ENCODE results near the gene CYP27C1. TPM values are rescaled to one million over a fixed set of nuclear protein-coding genes. Genes with fewer than 3 reads are reported as not detected.
A peak's percentile ranks its signal among the peaks of the same experiment; 100 is the strongest.

Gene CYP27C1
- total and polyA plus RNA-seq, 2 of the 13 experiments (the other 11 are each of a cell fraction or from before 2014, with no cell fraction given): not detected

GRCh38 chr2:127229555-127229954, 9.5 kb upstream of the CYP27C1 start:
- no TSS peak for BruUV-seq (replicated peaks)
- CTCF ChIA-PET (ENCODE audit: low intra/inter-chr PET ratio, low total read pairs): no interaction called here
- ATAC-seq (no peak), FAIRE-seq (no peak), DNase-seq (ENCODE audit: low spot score) (no peak)
- H3K9me3 ChIP-seq (ENCODE audit: low read length): peaks cover 5% of the 10 kb centered on the region; the same call in 1 of the 2 replicates
- peaks cover 36% of the 10 kb centered on the region for H3K4me1 ChIP-seq (ENCODE audit: insufficient read depth, low read length)
- no peak overlapping the region for H2AFZ ChIP-seq (ENCODE audit: low read length)
- 59% methylated on average over 4 of the region's 4 CpGs for WGBS (ENCODE audit: low lambda C conversion rate)
- intact Hi-C loops (cut with micrococcal nuclease; ENCODE audit: unreplicated experiment) (no loop called here), in situ Hi-C loops (cut with HindIII; ENCODE audit: extremely low pct_ligation_motif_present, low pct_unique_long_range_greater_than_20kb) (no loop called here)
- TF ChIP-seq ZMYM3 (CRISPR knock-in tag; IDR thresholded peaks at IDR 0.05) (0 out of 2 replicates have a peak, but pooled peaks have one; percentile 32), DPF2 (CRISPR knock-in tag; IDR thresholded peaks at IDR 0.05; ENCODE audit: borderline replicate concordance, low read depth) (no peak), ZNF629 (CRISPR knock-in tag; conservative IDR thresholded peaks at IDR 0.05) (peak; percentile 55), ZNF768 (CRISPR knock-in tag; IDR thresholded peaks at IDR 0.05) (peak; percentile 40; the same call in 1 of the 2 replicates), HMG20A (CRISPR knock-in tag; IDR thresholded peaks at IDR 0.05; ENCODE audit: borderline replicate concordance) (no peak)
- H4K20me1 ChIP-seq (ENCODE audit: insufficient read depth, low read length): no peaks in the 10 kb centered on the region
- H3K4me2 ChIP-seq (ENCODE audit: low read depth, low read length): no peak overlapping the region
- no peak overlapping the region for H3K4me3 ChIP-seq (replicated peaks in 1 of 3; ENCODE audit: insufficient read depth in 1 of 3, low read depth in 2 of 3, low read length in 3 of 3)
- no peak overlapping the region for H3K9ac ChIP-seq (ENCODE audit: insufficient read depth, low read depth, low read length)
- H3K27ac ChIP-seq (ENCODE audit: extremely low read length, insufficient read depth, low read length): no peak overlapping the region
- no peaks in the 10 kb centered on the region for H3K79me2 ChIP-seq (ENCODE audit: insufficient read depth, low read length)
- H3K36me3 ChIP-seq (replicated peaks in 1 of 2; ENCODE audit: control insufficient read depth in 1 of 2, insufficient read depth in 2 of 2, low read length in 2 of 2): no peaks in the 10 kb centered on the region
- peaks cover 3 to 15% of the 10 kb centered on the region in 2 experiments; a peak in 4 of 5 replicates for H3K27me3 ChIP-seq (ENCODE audit: control insufficient read depth in 1 of 2, insufficient read depth in 2 of 2, low read length in 2 of 2)
- POLR2A ChIA-PET: no interaction called here

GRCh38 chr2:127228102-127228501, 8.0 kb upstream of the CYP27C1 start:
- no peaks in the 10 kb centered on the region for H4K20me1 ChIP-seq (ENCODE audit: insufficient read depth, low read length)
- 58% methylated on average over 5 of the region's 5 CpGs for WGBS (ENCODE audit: low lambda C conversion rate)
- H2AFZ ChIP-seq (ENCODE audit: low read length): no peak overlapping the region
- ChIA-PET CTCF (ENCODE audit: low intra/inter-chr PET ratio, low total read pairs) (no interaction called here), POLR2A (no interaction called here)
- in situ Hi-C loops (cut with HindIII; ENCODE audit: extremely low pct_ligation_motif_present, low pct_unique_long_range_greater_than_20kb): no loop called here
- DNase-seq (ENCODE audit: low spot score): no peak
- H3K9me3 ChIP-seq (ENCODE audit: low read length): peaks cover 5% of the 10 kb centered on the region; the same call in 1 of the 2 replicates
- FAIRE-seq: no peak
- no TSS peak for BruUV-seq (replicated peaks)
- H3K27me3 ChIP-seq (ENCODE audit: control insufficient read depth in 1 of 2, insufficient read depth in 2 of 2, low read length in 2 of 2): peaks cover 5 to 16% of the 10 kb centered on the region in 2 experiments; a peak in 4 of 5 replicates
- H3K36me3 ChIP-seq (replicated peaks in 1 of 2; ENCODE audit: control insufficient read depth in 1 of 2, insufficient read depth in 2 of 2, low read length in 2 of 2): no peaks in the 10 kb centered on the region
- no peak overlapping the region for H3K4me3 ChIP-seq (replicated peaks in 1 of 3; ENCODE audit: insufficient read depth in 1 of 3, low read depth in 2 of 3, low read length in 3 of 3)
- H3K4me2 ChIP-seq (ENCODE audit: low read depth, low read length): no peak overlapping the region
- intact Hi-C loops (cut with micrococcal nuclease; ENCODE audit: unreplicated experiment): no loop called here
- no peak overlapping the region for H3K27ac ChIP-seq (ENCODE audit: extremely low read length, insufficient read depth, low read length)
- H3K79me2 ChIP-seq (ENCODE audit: insufficient read depth, low read length): no peaks in the 10 kb centered on the region
- H3K9ac ChIP-seq (ENCODE audit: insufficient read depth, low read depth, low read length): no peak overlapping the region
- H3K4me1 ChIP-seq (ENCODE audit: insufficient read depth, low read length): peaks cover 36% of the 10 kb centered on the region
- no peak for ATAC-seq
- TF ChIP-seq ZNF782 (CRISPR knock-in tag; IDR thresholded peaks at IDR 0.05; ENCODE audit: borderline replicate concordance) (no peak), ZNF101 (CRISPR knock-in tag; IDR thresholded peaks at IDR 0.05; ENCODE audit: borderline replicate concordance, low read depth) (no peak), SP2 (CRISPR knock-in tag; IDR thresholded peaks at IDR 0.05) (no peak), YEATS2 (CRISPR knock-in tag; IDR thresholded peaks at IDR 0.05; ENCODE audit: borderline replicate concordance) (no peak), KDM1A (CRISPR knock-in tag; IDR thresholded peaks at IDR 0.05) (no peak), USF2 (IDR thresholded peaks at IDR 0.05; ENCODE audit: low read depth, low read length) (no peak), USF2 (CRISPR knock-in tag; IDR thresholded peaks at IDR 0.05; ENCODE audit: borderline replicate concordance) (no peak), ZFP1 (CRISPR knock-in tag; IDR thresholded peaks at IDR 0.05) (no peak), NAIF1 (CRISPR knock-in tag; IDR thresholded peaks at IDR 0.05; ENCODE audit: borderline replicate concordance) (no peak), ZNF564 (CRISPR knock-in tag; IDR thresholded peaks at IDR 0.05) (no peak), DMTF1 (CRISPR knock-in tag; IDR thresholded peaks at IDR 0.05) (no peak), ZEB1 (IDR thresholded peaks at IDR 0.05; ENCODE audit: insufficient replicate concordance, low read depth) (no peak)

Data from HepG2 (cell line).